CD4-positive, CD25-positive, alpha-beta regulatory T cell (primary cell): ENCODE results near the gene ZNF189. TPM values are rescaled to one million over a fixed set of nuclear protein-coding genes. Genes with fewer than 3 reads are reported as not detected.

Experiments used
- ATAC-seq, 2 donors: fragments of 150-1000 bp; cut with Tn5 transposase; one replicate each; pipeline ENCODE4 v1.10.0; 2021; ENCODE audit warnings: low read depth in 2 of 2, moderate number of reproducible peaks in 2 of 2, moderate library complexity in 1 of 2
- DNase-seq, 3 donors: peaks; one replicate each; pipeline versions ENCODE4 v3.0.0 to v3.0.0-alpha.2; 2012 to 2022; ENCODE audit warnings: mixed read lengths in 1 of 3
- H3K27ac ChIP-seq: one replicate; pipeline ENCODE4 v1.7.0; 2013; ENCODE audit warnings: mild to moderate bottlenecking, low read length; ENCODE audit not compliant: insufficient read depth, poor library complexity, severe bottlenecking
- H3K27me3 ChIP-seq: one replicate; pipeline ENCODE4 v1.7.0; 2013; ENCODE audit warnings: low read length; ENCODE audit not compliant: control insufficient read depth, insufficient read depth
- H3K36me3 ChIP-seq: one replicate; pipeline ENCODE4 v1.7.0; 2013; ENCODE audit warnings: mild to moderate bottlenecking, low read length, moderate library complexity; ENCODE audit not compliant: control insufficient read depth, insufficient read depth
- H3K4me1 ChIP-seq: 2 replicates; pipeline ENCODE4 v1.7.0; 2013; ENCODE audit warnings: mild to moderate bottlenecking, low read length; ENCODE audit not compliant: insufficient read depth, control insufficient read depth, poor library complexity, severe bottlenecking
- H3K4me3 ChIP-seq: one replicate; pipeline ENCODE4 v1.7.0; 2013; ENCODE audit warnings: low read depth, mild to moderate bottlenecking, low read length, moderate library complexity
- H3K9me3 ChIP-seq, 2 experiments: 1 replicate in 1 of 2; 2 replicates in 1 of 2; pipeline ENCODE4 v1.7.0; 2013; ENCODE audit warnings: low read length in 2 of 2, mild to moderate bottlenecking in 1 of 2, moderate library complexity in 1 of 2; ENCODE audit not compliant: control insufficient read depth in 2 of 2
- H3K27ac Mint-ChIP-seq, 3 donors: one replicate each; pipeline ENCODE4 v1.8.0; 2020 to 2022; ENCODE audit warnings: mild to moderate bottlenecking in 3 of 3, mixed read lengths in 3 of 3, moderate library complexity in 2 of 3
- H3K27me3 Mint-ChIP-seq: one replicate; pipeline ENCODE4 v1.8.0; 2022; ENCODE audit warnings: mild to moderate bottlenecking, mixed read lengths
- H3K36me3 Mint-ChIP-seq: one replicate; pipeline ENCODE4 v1.8.0; 2020; ENCODE audit warnings: mixed read lengths
- H3K4me1 Mint-ChIP-seq, 4 donors: one replicate each; pipeline ENCODE4 v1.8.0; 2020 to 2022; ENCODE audit warnings: mixed read lengths in 4 of 4, mild to moderate bottlenecking in 1 of 4
- H3K4me3 Mint-ChIP-seq, 4 donors: one replicate each; pipeline ENCODE4 v1.8.0; 2020 to 2022; ENCODE audit warnings: mild to moderate bottlenecking in 4 of 4, mixed read lengths in 4 of 4, moderate library complexity in 3 of 4
- H3K9me3 Mint-ChIP-seq, 7 donors: one replicate each; pipeline ENCODE4 v1.8.0; 2020 to 2022; ENCODE audit warnings: mixed read lengths in 7 of 7, mild to moderate bottlenecking in 3 of 7, moderate library complexity in 2 of 7
- polyA plus RNA-seq, 4 donors: library from polyadenylated mRNA; unstranded; fragments of 300-500 nt; fragmentation: Illumina TruSeq; gene quantifications; one replicate each; pipeline ENCODE4 v1.2.3, GENCODE V29; 2021
- total RNA-seq: library from RNA; stranded (reverse); gene quantifications from one replicate; pipeline ENCODE4 v1.2.3, GENCODE V29; 2022

ZNF189 gene
- total RNA-seq = 8.1 TPM
- 1 to 10 TPM; 1.8 to 3.6 (median 2.8) TPM for polyA plus RNA-seq

- ATAC-seq (peak; percentile 97 to 98), DNase-seq (peak; percentile 97 to 99 (median 97))
- H3K27ac ChIP-seq = peak within 1 kb of the TSS; percentile 90
- no peaks in the 10 kb centered on the region for H3K27me3 ChIP-seq
- Mint-ChIP-seq H3K27me3 (no peaks in the 10 kb centered on the region), H3K27ac (peak within 1 kb of the TSS; percentile 98 to 100 (median 100)), H3K4me3 (peak within 1 kb of the TSS; percentile 97 to 100 (median 98)), H3K4me1 (peaks cover 47 to 90% (median 66%) of the 10 kb centered on the region in 4 donors), H3K9me3 (peaks cover 0 to 14% (median 4%) of the 10 kb centered on the region in 7 donors), H3K36me3 (peaks cover 55% of the 10 kb centered on the region)
- H3K9me3 ChIP-seq = peaks cover 0 to 3% of the 10 kb centered on the region in 2 experiments
- H3K36me3 ChIP-seq = peaks cover 43% of the 10 kb centered on the region
- peaks cover 40% of the 10 kb centered on the region for H3K4me1 ChIP-seq
- peak within 1 kb of the TSS; percentile 100 for H3K4me3 ChIP-seq
Measured at GRCh38 chr9:101398068-101398929, at the start of gene ZNF189, which contains the start of gene MRPL50. ZNF189 (plus strand) TSS chr9:101398851; CDS start chr9:101399157, 306 bp downstream. MRPL50 (minus strand) TSS chr9:101398618; CDS start chr9:101398592, 26 bp downstream.

GRCh38 chr9:101350285-101350684 is 48.4 kb upstream of the ZNF189 start:
- DNase-seq (no peak), ATAC-seq (no peak)

GRCh38 chr9:101352892-101353463 is 45.7 kb upstream of the ZNF189 start:
- no peaks in the 10 kb centered on the region for H3K27me3 ChIP-seq
- no peaks in the 10 kb centered on the region for H3K4me1 ChIP-seq
- H3K4me3 Mint-ChIP-seq = no peak overlapping the region
- H3K9me3 ChIP-seq = no peaks in the 10 kb centered on the region
- H3K9me3 Mint-ChIP-seq = peaks cover 0 to 2% (median 0%) of the 10 kb centered on the region in 7 donors
- no peak overlapping the region for H3K4me3 ChIP-seq
- H3K36me3 ChIP-seq = no peaks in the 10 kb centered on the region
- no peak overlapping the region for H3K27ac Mint-ChIP-seq
- H3K4me1 Mint-ChIP-seq = no peaks in the 10 kb centered on the region
- no peak for ATAC-seq
- no peaks in the 10 kb centered on the region for H3K36me3 Mint-ChIP-seq
- peaks cover 5% of the 10 kb centered on the region for H3K27me3 Mint-ChIP-seq
- no peak for DNase-seq
- H3K27ac ChIP-seq = no peak overlapping the region

More at GRCh38 chr9:101350285-101350684, 48.4 kb upstream of the ZNF189 start:
- no peak overlapping the region for H3K27ac ChIP-seq
- Mint-ChIP-seq H3K36me3 (no peaks in the 10 kb centered on the region), H3K27me3 (peaks cover 11% of the 10 kb centered on the region), H3K27ac (no peak overlapping the region), H3K4me3 (no peak overlapping the region), H3K4me1 (no peaks in the 10 kb centered on the region), H3K9me3 (peaks cover 0 to 2% (median 0%) of the 10 kb centered on the region in 7 donors)
- no peaks in the 10 kb centered on the region for H3K36me3 ChIP-seq
- H3K27me3 ChIP-seq = no peaks in the 10 kb centered on the region
- no peak overlapping the region for H3K4me3 ChIP-seq
- no peaks in the 10 kb centered on the region for H3K4me1 ChIP-seq
- H3K9me3 ChIP-seq = no peaks in the 10 kb centered on the region

GRCh38 chr9:101353683-101354082 is 45.0 kb upstream of the ZNF189 start:
- Mint-ChIP-seq H3K36me3 (no peaks in the 10 kb centered on the region), H3K4me1 (no peaks in the 10 kb centered on the region), H3K27me3 (peaks cover 5% of the 10 kb centered on the region), H3K9me3 (peaks cover 0 to 2% (median 0%) of the 10 kb centered on the region in 7 donors), H3K27ac (no peak overlapping the region), H3K4me3 (no peak overlapping the region)
- no peaks in the 10 kb centered on the region for H3K9me3 ChIP-seq
- H3K4me3 ChIP-seq = no peak overlapping the region
- H3K36me3 ChIP-seq = no peaks in the 10 kb centered on the region
- H3K27me3 ChIP-seq = no peaks in the 10 kb centered on the region
- ATAC-seq (no peak), DNase-seq (no peak)
- H3K27ac ChIP-seq = no peak overlapping the region
- no peaks in the 10 kb centered on the region for H3K4me1 ChIP-seq

GRCh38 chr9:101354143-101354764 is 44.4 kb upstream of the ZNF189 start:
- Mint-ChIP-seq H3K4me3 (no peak overlapping the region), H3K36me3 (no peaks in the 10 kb centered on the region), H3K4me1 (no peaks in the 10 kb centered on the region), H3K9me3 (peaks cover 0 to 2% (median 0%) of the 10 kb centered on the region in 7 donors), H3K27ac (no peak overlapping the region), H3K27me3 (peaks cover 5% of the 10 kb centered on the region)
- Histone ChIP-seq H3K36me3 (no peaks in the 10 kb centered on the region), H3K4me3 (no peak overlapping the region), H3K27me3 (no peaks in the 10 kb centered on the region), H3K9me3 (no peaks in the 10 kb centered on the region), H3K27ac (no peak overlapping the region), H3K4me1 (no peaks in the 10 kb centered on the region)
- DNase-seq (no peak), ATAC-seq (no peak)

GRCh38 chr9:101354765-101355708 is 43.6 kb upstream of the ZNF189 start:
- H3K27ac Mint-ChIP-seq = no peak overlapping the region

GRCh38 chr9:101356619-101357018 is 42.0 kb upstream of the ZNF189 start:
- ATAC-seq = no peak
- Mint-ChIP-seq H3K9me3 (peaks cover 0 to 3% (median 0%) of the 10 kb centered on the region in 7 donors), H3K4me1 (no peaks in the 10 kb centered on the region), H3K36me3 (no peaks in the 10 kb centered on the region), H3K27me3 (no peaks in the 10 kb centered on the region), H3K27ac (no peak overlapping the region), H3K4me3 (no peak overlapping the region)
- H3K27ac ChIP-seq = no peak overlapping the region
- no peaks in the 10 kb centered on the region for H3K36me3 ChIP-seq
- H3K4me3 ChIP-seq = no peak overlapping the region
- H3K27me3 ChIP-seq = no peaks in the 10 kb centered on the region
- no peak for DNase-seq
- no peaks in the 10 kb centered on the region for H3K4me1 ChIP-seq
- H3K9me3 ChIP-seq = no peaks in the 10 kb centered on the region

More at GRCh38 chr9:101354765-101355708, 43.6 kb upstream of the ZNF189 start:
- Histone ChIP-seq H3K4me1 (no peaks in the 10 kb centered on the region), H3K4me3 (no peak overlapping the region), H3K27me3 (no peaks in the 10 kb centered on the region), H3K36me3 (no peaks in the 10 kb centered on the region), H3K9me3 (no peaks in the 10 kb centered on the region), H3K27ac (no peak overlapping the region)
- no peak for ATAC-seq
- Mint-ChIP-seq H3K4me3 (no peak overlapping the region), H3K27me3 (peaks cover 5% of the 10 kb centered on the region), H3K36me3 (no peaks in the 10 kb centered on the region), H3K4me1 (no peaks in the 10 kb centered on the region), H3K9me3 (peaks cover 0 to 2% (median 0%) of the 10 kb centered on the region in 7 donors)
- no peak for DNase-seq
